B cell (primary cell): Measurements from ENCODE around the gene PUDP. TPM values are rescaled to one million over a fixed set of nuclear protein-coding genes. Genes with fewer than 3 reads are reported as not detected.

Experiments
- ATAC-seq: fragments of 200-7000 bp; cut with Tn5 transposase; one replicate; pipeline ENCODE4 v1.10.0; 2021; ENCODE audit warnings: low read depth, mild to moderate bottlenecking, moderate number of reproducible peaks, moderate library complexity
- CTCF ChIA-PET: fragments of 350-600 bp; sonication (Branson Sonifier 250); formaldehyde crosslinking; loops from one replicate; lab custom pipeline; 2021; ENCODE audit warnings: antibody characterized with exemption, inconsistent platforms; lab: Charles Lee
- POLR2A ChIA-PET: fragments of 350-600 bp; sonication (Branson Sonifier 250); formaldehyde crosslinking; loops from one replicate; lab custom pipeline; 2021; ENCODE audit warnings: antibody characterized with exemption; lab: Charles Lee
- DNase-seq: peaks from one replicate; pipeline ENCODE4 v3.0.0; 2013
- H2AFZ ChIP-seq: 2 replicates; pipeline ENCODE4 v1.6.1; 2012; ENCODE audit warnings: mild to moderate bottlenecking, low read depth, low read length; ENCODE audit not compliant: insufficient read depth, poor library complexity, severe bottlenecking
- H3K27ac ChIP-seq, 2 donors: 1 replicate in 1 of 2; 2 replicates in 1 of 2; pipeline ENCODE4 v1.5.1; 2012 to 2013; ENCODE audit warnings: low read length in 2 of 2, mild to moderate bottlenecking in 2 of 2, moderate library complexity in 1 of 2
- H3K27me3 ChIP-seq, 4 experiments: fragments of 200-600 bp in 1 of 4; sonication (generic) in 1 of 4; replicated peaks in 1 of 4; 1 replicate in 2 of 4; 2 replicates in 2 of 4; pipeline versions ENCODE4 v1.6.1 to v1.7.0; 2013 to 2016; ENCODE audit warnings: low read length in 3 of 4, mild to moderate bottlenecking in 2 of 4, mixed read lengths in 1 of 4, moderate library complexity in 1 of 4; ENCODE audit not compliant: insufficient read depth in 4 of 4, control insufficient read depth in 3 of 4; ENCODE audit errors: control extremely low read depth in 1 of 4
- H3K36me3 ChIP-seq, 2 experiments: replicated peaks in 1 of 2; 1 replicate in 1 of 2; 2 replicates in 1 of 2; pipeline versions ENCODE4 v1.6.1 to v1.7.1; 2013; ENCODE audit warnings: low read length in 1 of 2; ENCODE audit not compliant: insufficient read depth in 2 of 2, control insufficient read depth in 1 of 2; ENCODE audit errors: control extremely low read depth in 1 of 2, extremely low read depth in 1 of 2
- H3K4me1 ChIP-seq, 2 donors: fragments of 200-600 bp in 1 of 2; sonication (generic) in 1 of 2; 1 replicate in 1 of 2; 2 replicates in 1 of 2; pipeline versions ENCODE4 v1.5.1 to v1.6.1; 2013 to 2017; ENCODE audit warnings: low read length in 2 of 2; ENCODE audit not compliant: control insufficient read depth in 2 of 2, insufficient read depth in 2 of 2
- H3K4me2 ChIP-seq: replicated peaks from 2 replicates; pipeline ENCODE3; 2012; ENCODE audit warnings: mild to moderate bottlenecking, low read depth, low read length; ENCODE audit not compliant: poor library complexity, severe bottlenecking
- H3K4me3 ChIP-seq, 5 experiments: fragments of 200-600 bp in 1 of 5; sonication (generic) in 1 of 5; 1 replicate in 3 of 5; 2 replicates in 2 of 5; pipeline versions ENCODE4 v1.5.1 to v1.7.0; 2011 to 2016; ENCODE audit warnings: low read length in 4 of 5, mild to moderate bottlenecking in 4 of 5, low read depth in 2 of 5, control low read depth in 1 of 5, moderate library complexity in 1 of 5; ENCODE audit not compliant: insufficient read depth in 1 of 5; ENCODE audit errors: control extremely low read depth in 1 of 5, extremely low read depth in 1 of 5
- H3K79me2 ChIP-seq: fragments of 200-600 bp; sonication (generic); one replicate; pipeline ENCODE4 v1.6.0; 2016; ENCODE audit warnings: low read length; ENCODE audit not compliant: control insufficient read depth, insufficient read depth
- H3K9ac ChIP-seq: fragments of 200-600 bp; sonication (generic); 2 replicates; pipeline ENCODE4 v1.6.1; 2017; ENCODE audit warnings: mild to moderate bottlenecking, low read length, moderate library complexity
- H3K9me3 ChIP-seq, 3 donors: one replicate each; pipeline versions ENCODE4 v1.6.1 to v1.7.1; 2013; ENCODE audit warnings: low read length in 2 of 3; ENCODE audit not compliant: control insufficient read depth in 2 of 3, insufficient read depth in 1 of 3; ENCODE audit errors: control extremely low read depth in 1 of 3
- H4K20me1 ChIP-seq: 2 replicates; pipeline ENCODE4 v1.6.0; 2012; ENCODE audit warnings: mild to moderate bottlenecking, low read length; ENCODE audit not compliant: insufficient read depth, control insufficient read depth, poor library complexity, severe bottlenecking
- H3K27ac Mint-ChIP-seq: one replicate; pipeline ENCODE4 v1.8.0; 2021; ENCODE audit warnings: mixed read lengths
- H3K27me3 Mint-ChIP-seq: one replicate; pipeline ENCODE4 v1.8.0; 2021; ENCODE audit warnings: mixed read lengths
- H3K4me1 Mint-ChIP-seq: one replicate; pipeline ENCODE4 v1.8.0; 2021; ENCODE audit warnings: mixed read lengths
- H3K4me3 Mint-ChIP-seq: one replicate; pipeline ENCODE4 v1.8.0; 2021; ENCODE audit warnings: mixed read lengths
- H3K9me3 Mint-ChIP-seq: one replicate; pipeline ENCODE4 v1.8.0; 2022; ENCODE audit warnings: mixed read lengths; ENCODE audit not compliant: insufficient read depth
- CTCF ChIP-seq: fragments of 200-600 bp; IDR thresholded peaks from one replicate; pipeline ENCODE4 v1.8.0; 2022; ENCODE audit warnings: antibody characterized with exemption, mild to moderate bottlenecking
- EZH2 ChIP-seq: IDR thresholded peaks from 2 replicates; pipeline ENCODE4 v1.6.1; 2012; ENCODE audit warnings: borderline replicate concordance, low read depth, mild to moderate bottlenecking, moderate library complexity, low read length; ENCODE audit not compliant: insufficient read depth, poor library complexity, severe bottlenecking
- WGBS: methylation state at CpG from one replicate; pipeline ENCODE4 v1.1.5; 2013; ENCODE audit warnings: missing lambda C conversion rate; ENCODE audit not compliant: insufficient coverage; 5-methylcytosine and 5-hydroxymethylcytosine counted together
- intact Hi-C: fragments of 100-400 bp; cut with micrococcal nuclease; formaldehyde crosslinking; loops from one replicate; pipeline ENCODE4 v1.10.0; 2022
- polyA plus RNA-seq: library from polyadenylated mRNA; depleted of rRNA; stranded (reverse); fragments of >200 nt; gene quantifications from 2 replicates; pipeline ENCODE4 v1.2.3, GENCODE V29; 2012
- total RNA-seq, 2 donors: library from RNA; stranded (reverse); fragments of 120-200 nt in 1 of 2; gene quantifications; 1 replicate in 1 of 2; 2 replicates in 1 of 2; pipeline versions ENCODE4 v1.2.3 to v1.2.4, GENCODE V29; 2013 to 2022

PUDP gene
- total and polyA plus RNA-seq, 2 donors (not counting 1 experiment from before 2014, with no cell fraction given): 12.8 to 14.1 TPM

DNA sequence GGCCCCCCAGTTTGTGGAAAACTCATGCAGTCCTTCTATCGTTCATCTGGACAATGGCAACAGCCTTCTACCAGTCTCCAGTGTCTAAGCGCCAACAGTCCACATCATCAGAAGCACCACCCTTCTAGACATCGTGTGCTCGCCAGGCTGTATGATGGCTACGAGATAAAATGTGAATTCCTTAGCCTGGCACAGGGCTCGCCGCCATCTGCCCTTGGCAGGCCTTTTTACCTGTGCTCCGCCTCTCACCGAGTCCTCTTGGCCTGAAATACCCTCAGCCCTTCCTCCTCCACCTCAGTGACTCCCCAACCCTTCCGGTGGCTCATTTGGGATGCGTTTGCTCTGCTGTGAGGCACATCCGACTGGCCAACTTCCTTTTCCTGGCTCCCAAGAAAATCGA, 16.3 kb downstream of the PUDP start:
- H3K4me3 Mint-ChIP-seq: no peak overlapping the region
- DNase-seq (no peak), ATAC-seq (no peak)
- H3K27ac ChIP-seq: no peak overlapping the region
- POLR2A ChIA-PET: no interaction called here
- H2AFZ ChIP-seq: no peak overlapping the region
- no peaks in the 10 kb centered on the region for H3K9me3 ChIP-seq
- H3K27me3 ChIP-seq: no peaks in the 10 kb centered on the region
- TF ChIP-seq EZH2: no peak
- TF ChIP-seq CTCF: no peak
- H3K4me1 ChIP-seq: peaks cover 9 to 10% of the 10 kb centered on the region in 2 donors
- no peak overlapping the region for H3K4me2 ChIP-seq
- H3K36me3 ChIP-seq: no peaks in the 10 kb centered on the region
- CTCF ChIA-PET: no interaction called here
- no peak overlapping the region for H3K9ac ChIP-seq
- peaks cover 91% of the 10 kb centered on the region for H3K79me2 ChIP-seq
- intact Hi-C loops: no loop called here
- no peak overlapping the region for H3K4me3 ChIP-seq
- H4K20me1 ChIP-seq: peaks cover 65% of the 10 kb centered on the region
- no peak overlapping the region for H3K27ac Mint-ChIP-seq
- peaks cover 33% of the 10 kb centered on the region for H3K4me1 Mint-ChIP-seq
- H3K9me3 Mint-ChIP-seq: no peaks in the 10 kb centered on the region
- no peaks in the 10 kb centered on the region for H3K27me3 Mint-ChIP-seq
- 98% methylated on average over 6 of the region's 13 CpGs for WGBS

DNA sequence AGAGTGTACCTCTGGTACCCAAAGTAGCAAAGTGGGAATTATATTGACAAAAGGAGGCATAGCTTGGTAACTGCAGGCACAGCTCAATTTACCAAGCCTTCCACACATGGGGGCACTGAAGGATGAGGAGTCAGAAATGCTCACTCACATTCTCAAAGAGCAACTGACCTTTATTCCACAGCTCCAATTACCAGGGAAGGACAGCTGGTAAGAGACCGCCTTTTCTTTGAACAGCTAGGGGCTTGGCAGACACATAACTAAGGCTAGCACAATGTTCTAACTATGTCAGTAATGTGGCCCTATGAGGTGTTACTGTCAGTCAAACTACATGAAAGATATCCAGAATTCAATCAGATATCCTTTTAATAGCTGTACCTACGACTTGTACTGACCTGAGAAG, 20.9 kb downstream of the PUDP start:
- Mint-ChIP-seq H3K4me1 (peaks cover 1% of the 10 kb centered on the region), H3K27ac (no peak overlapping the region), H3K9me3 (no peaks in the 10 kb centered on the region), H3K27me3 (no peaks in the 10 kb centered on the region), H3K4me3 (no peak overlapping the region)
- ChIA-PET POLR2A (no interaction called here), CTCF (no interaction called here)
- H3K27me3 ChIP-seq: no peaks in the 10 kb centered on the region
- WGBS: no CpG with 5 or more reads among the region's 2 CpGs
- DNase-seq (no peak), ATAC-seq (no peak)
- H2AFZ ChIP-seq: no peak overlapping the region
- no peak overlapping the region for H3K27ac ChIP-seq
- H3K9me3 ChIP-seq: peaks cover 0 to 3% (median 0%) of the 10 kb centered on the region in 3 donors
- no peak overlapping the region for H3K4me3 ChIP-seq
- no peak for TF ChIP-seq CTCF
- no peak for TF ChIP-seq EZH2
- peaks cover 0 to 3% of the 10 kb centered on the region in 2 experiments for H3K36me3 ChIP-seq
- H3K9ac ChIP-seq: no peak overlapping the region
- intact Hi-C loops: no loop called here
- peaks cover 86% of the 10 kb centered on the region for H3K79me2 ChIP-seq
- H3K4me1 ChIP-seq: no peaks in the 10 kb centered on the region
- peaks cover 39% of the 10 kb centered on the region for H4K20me1 ChIP-seq
- no peak overlapping the region for H3K4me2 ChIP-seq
